ENCODE results near the gene TIMM13. TPM values are rescaled to one million over a fixed set of nuclear protein-coding genes. Genes with fewer than 3 reads are reported as not detected.
"Not testable (repeated sequence)": the region's sequence is repeated elsewhere in the genome, so short reads cannot be mapped to it uniquely, and the experiment has no call there.

Gene TIMM13
- polyA plus RNA-seq, 1 of the 3 experiments (the other 2 are of a cell fraction) = 76.9 TPM

DNA sequence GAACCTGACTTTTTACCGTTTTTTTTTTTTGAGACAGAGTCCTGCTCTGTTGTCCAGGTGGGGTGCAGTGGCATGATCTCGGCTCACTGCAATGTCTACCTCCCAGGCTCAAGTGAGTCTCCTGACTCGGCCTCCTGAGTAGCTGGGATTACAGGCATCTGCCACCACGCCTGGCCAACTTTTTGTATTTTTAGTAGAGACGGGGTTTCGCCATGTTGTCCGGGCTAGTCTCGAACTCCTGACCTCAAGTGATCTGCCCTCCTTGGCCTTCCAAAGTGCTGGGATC, 42.5 kb upstream of the TIMM13 start:
- H3K79me2 ChIP-seq (ENCODE audit: insufficient read depth); H3K4me2 ChIP-seq; H3K9me3 ChIP-seq; H3K27me3 ChIP-seq (ENCODE audit: insufficient read depth); H3K4me1 ChIP-seq (ENCODE audit: control insufficient read depth in 1 of 2, insufficient read depth in 2 of 2, low read depth in 1 of 2, low read length in 1 of 2); H4K20me1 ChIP-seq (ENCODE audit: insufficient read depth); H3K9ac ChIP-seq; POLR2A ChIA-PET; H3K4me3 ChIP-seq (ENCODE audit: low read depth in 2 of 2, low read length in 1 of 2); DNase-seq; H3K9me2 ChIP-seq; H3K36me3 ChIP-seq (replicated peaks in 1 of 2; ENCODE audit: control insufficient read depth in 1 of 2, insufficient read depth in 2 of 2, low read length in 1 of 2): not testable (repeated sequence)
- H3K27ac ChIP-seq (ENCODE audit: low read depth in 2 of 2, low read length in 1 of 2) = 0 out of 4 replicates have a peak overlapping the region, but pooled peaks of 1 of the 2 experiments have one; percentile 20
- CTCF ChIA-PET = interaction anchor here (1.0 to 21.1 kb wide), 5 partner anchors 9 to 167 kb away, joined by 3 to 309 read pairs (median 4); partner anchors contain the start of gene LMNB2
- WGBS (ENCODE audit: low lambda C conversion rate) = 91% methylated on average over 8 of the region's 8 CpGs
- peak overlapping the region; percentile 76; the same call in 1 of the 2 replicates for H2AFZ ChIP-seq (ENCODE audit: low read depth)
- peaks cover 12% of the 10 kb centered on the region for H3F3A ChIP-seq (replicated peaks; ENCODE audit: insufficient read depth)

DNA sequence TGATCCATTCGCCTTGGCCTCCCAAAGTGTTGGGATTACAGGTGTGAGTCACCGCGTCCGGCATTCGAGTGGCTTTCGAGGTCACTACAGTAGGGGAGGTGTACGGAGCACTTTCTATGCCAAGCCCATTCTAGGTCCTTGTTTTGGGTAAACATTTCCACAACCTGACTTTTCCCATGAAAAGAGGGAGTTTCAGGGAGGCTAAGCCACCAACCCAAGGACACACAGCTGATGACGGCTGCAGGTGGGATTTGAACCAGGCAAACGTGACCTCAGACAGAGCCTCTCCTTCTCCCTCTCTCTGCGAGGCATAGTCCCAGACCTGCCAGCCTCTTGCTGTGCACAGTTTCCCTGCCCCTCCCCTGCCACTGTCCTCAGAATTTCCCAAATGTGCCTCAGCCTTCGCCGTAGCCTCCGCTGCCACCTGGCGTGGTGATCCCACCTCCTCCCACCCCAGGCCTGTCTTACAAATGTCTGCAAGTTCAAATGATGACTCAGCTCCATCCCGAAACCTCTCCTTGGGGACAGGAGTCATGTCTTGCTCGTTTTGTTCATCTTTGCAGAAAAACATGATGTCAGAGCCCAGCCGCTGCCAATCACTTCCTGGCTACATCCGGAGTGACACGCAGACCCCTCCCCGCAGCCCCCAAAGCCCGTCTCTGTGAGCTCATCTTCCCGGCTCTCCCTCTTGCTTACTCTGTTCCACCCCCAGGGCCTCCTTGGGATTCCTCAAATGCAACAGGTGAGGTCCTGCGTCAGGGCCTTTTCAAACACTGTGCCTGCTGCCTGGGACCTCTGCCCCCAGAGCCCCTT, 41.9 kb upstream of the TIMM13 start:
- H3K36me3 ChIP-seq (replicated peaks in 1 of 2; ENCODE audit: control insufficient read depth in 1 of 2, insufficient read depth in 2 of 2, low read length in 1 of 2) = no peaks in the 10 kb centered on the region
- peak overlapping the region; percentile 76 for H2AFZ ChIP-seq (ENCODE audit: low read depth)
- H3K4me1 ChIP-seq (ENCODE audit: control insufficient read depth in 1 of 2, insufficient read depth in 2 of 2, low read depth in 1 of 2, low read length in 1 of 2) = peaks cover 0 to 9% of the 10 kb centered on the region in 2 experiments; a peak in 1 of 4 replicates
- no peak overlapping the region for H3K4me3 ChIP-seq (ENCODE audit: low read depth in 2 of 2, low read length in 1 of 2)
- H3F3A ChIP-seq (replicated peaks; ENCODE audit: insufficient read depth) = peaks cover 13% of the 10 kb centered on the region
- H3K9me2 ChIP-seq = no peaks in the 10 kb centered on the region
- no peaks in the 10 kb centered on the region for H4K20me1 ChIP-seq (ENCODE audit: insufficient read depth)
- no peaks in the 10 kb centered on the region for H3K9me3 ChIP-seq
- 0 out of 2 replicates have a peak overlapping the region, but pooled peaks have one; percentile 27 for H3K4me2 ChIP-seq
- CTCF ChIA-PET = interaction anchor here (1.0 to 21.1 kb wide), 4 partner anchors 10 to 168 kb away, joined by 3 to 309 read pairs (median 4); partner anchors contain the start of gene LMNB2
- POLR2A ChIA-PET = no interaction called here
- TF ChIP-seq, protein P1, sequence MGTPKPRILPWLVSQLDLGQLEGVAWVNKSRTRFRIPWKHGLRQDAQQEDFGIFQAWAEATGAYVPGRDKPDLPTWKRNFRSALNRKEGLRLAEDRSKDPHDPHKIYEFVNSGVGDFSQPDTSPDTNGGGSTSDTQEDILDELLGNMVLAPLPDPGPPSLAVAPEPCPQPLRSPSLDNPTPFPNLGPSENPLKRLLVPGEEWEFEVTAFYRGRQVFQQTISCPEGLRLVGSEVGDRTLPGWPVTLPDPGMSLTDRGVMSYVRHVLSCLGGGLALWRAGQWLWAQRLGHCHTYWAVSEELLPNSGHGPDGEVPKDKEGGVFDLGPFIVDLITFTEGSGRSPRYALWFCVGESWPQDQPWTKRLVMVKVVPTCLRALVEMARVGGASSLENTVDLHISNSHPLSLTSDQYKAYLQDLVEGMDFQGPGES (IDR thresholded peaks at IDR 0.05; ENCODE audit: low read depth, low read length) = no peak
- TF ChIP-seq, protein P2, sequence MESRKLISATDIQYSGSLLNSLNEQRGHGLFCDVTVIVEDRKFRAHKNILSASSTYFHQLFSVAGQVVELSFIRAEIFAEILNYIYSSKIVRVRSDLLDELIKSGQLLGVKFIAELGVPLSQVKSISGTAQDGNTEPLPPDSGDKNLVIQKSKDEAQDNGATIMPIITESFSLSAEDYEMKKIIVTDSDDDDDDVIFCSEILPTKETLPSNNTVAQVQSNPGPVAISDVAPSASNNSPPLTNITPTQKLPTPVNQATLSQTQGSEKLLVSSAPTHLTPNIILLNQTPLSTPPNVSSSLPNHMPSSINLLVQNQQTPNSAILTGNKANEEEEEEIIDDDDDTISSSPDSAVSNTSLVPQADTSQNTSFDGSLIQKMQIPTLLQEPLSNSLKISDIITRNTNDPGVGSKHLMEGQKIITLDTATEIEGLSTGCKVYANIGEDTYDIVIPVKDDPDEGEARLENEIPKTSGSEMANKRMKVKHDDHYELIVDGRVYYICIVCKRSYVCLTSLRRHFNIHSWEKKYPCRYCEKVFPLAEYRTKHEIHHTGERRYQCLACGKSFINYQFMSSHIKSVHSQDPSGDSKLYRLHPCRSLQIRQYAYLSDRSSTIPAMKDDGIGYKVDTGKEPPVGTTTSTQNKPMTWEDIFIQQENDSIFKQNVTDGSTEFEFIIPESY (IDR thresholded peaks at IDR 0.05; ENCODE audit: borderline replicate concordance, low read depth) = no peak
- TF ChIP-seq, protein P3, sequence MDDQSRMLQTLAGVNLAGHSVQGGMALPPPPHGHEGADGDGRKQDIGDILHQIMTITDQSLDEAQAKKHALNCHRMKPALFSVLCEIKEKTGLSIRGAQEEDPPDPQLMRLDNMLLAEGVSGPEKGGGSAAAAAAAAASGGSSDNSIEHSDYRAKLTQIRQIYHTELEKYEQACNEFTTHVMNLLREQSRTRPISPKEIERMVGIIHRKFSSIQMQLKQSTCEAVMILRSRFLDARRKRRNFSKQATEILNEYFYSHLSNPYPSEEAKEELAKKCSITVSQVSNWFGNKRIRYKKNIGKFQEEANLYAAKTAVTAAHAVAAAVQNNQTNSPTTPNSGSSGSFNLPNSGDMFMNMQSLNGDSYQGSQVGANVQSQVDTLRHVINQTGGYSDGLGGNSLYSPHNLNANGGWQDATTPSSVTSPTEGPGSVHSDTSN (IDR thresholded peaks at IDR 0.05) = peak; percentile 81
- TF ChIP-seq FOSL2 (IDR thresholded peaks at IDR 0.05; ENCODE audit: borderline replicate concordance, low read depth) = peak; percentile 47; the same call in 1 of the 2 replicates
- TF ChIP-seq TCF12 (IDR thresholded peaks at IDR 0.05) = 0 out of 2 replicates have a peak, but pooled peaks have one; percentile 30
- DNase-seq = no peak
- H3K9ac ChIP-seq = no peak overlapping the region
- H3K79me2 ChIP-seq (ENCODE audit: insufficient read depth) = no peaks in the 10 kb centered on the region
- no peaks in the 10 kb centered on the region for H3K27me3 ChIP-seq (ENCODE audit: insufficient read depth)
- 34% methylated on average over 23 of the region's 23 CpGs for WGBS (ENCODE audit: low lambda C conversion rate)
- H3K27ac ChIP-seq (ENCODE audit: low read depth in 2 of 2, low read length in 1 of 2) = peak overlapping the region in 1 of 2 experiments; percentile 20; a peak in 1 of 4 replicates

Data from SK-N-SH (cell line).